CD4-positive, alpha-beta T cell treated with Interferon gamma for 1 hour (primary cell): Measurements from ENCODE around the gene ANKRD16.
"Not testable (repeated sequence)": the region's sequence is repeated elsewhere in the genome, so short reads cannot be mapped to it uniquely, and the experiment has no call there.

Experiments
- DNase-seq: peaks from one replicate; pipeline ENCODE4 v3.0.0-alpha.2; 2020

Gene ANKRD16

DNA sequence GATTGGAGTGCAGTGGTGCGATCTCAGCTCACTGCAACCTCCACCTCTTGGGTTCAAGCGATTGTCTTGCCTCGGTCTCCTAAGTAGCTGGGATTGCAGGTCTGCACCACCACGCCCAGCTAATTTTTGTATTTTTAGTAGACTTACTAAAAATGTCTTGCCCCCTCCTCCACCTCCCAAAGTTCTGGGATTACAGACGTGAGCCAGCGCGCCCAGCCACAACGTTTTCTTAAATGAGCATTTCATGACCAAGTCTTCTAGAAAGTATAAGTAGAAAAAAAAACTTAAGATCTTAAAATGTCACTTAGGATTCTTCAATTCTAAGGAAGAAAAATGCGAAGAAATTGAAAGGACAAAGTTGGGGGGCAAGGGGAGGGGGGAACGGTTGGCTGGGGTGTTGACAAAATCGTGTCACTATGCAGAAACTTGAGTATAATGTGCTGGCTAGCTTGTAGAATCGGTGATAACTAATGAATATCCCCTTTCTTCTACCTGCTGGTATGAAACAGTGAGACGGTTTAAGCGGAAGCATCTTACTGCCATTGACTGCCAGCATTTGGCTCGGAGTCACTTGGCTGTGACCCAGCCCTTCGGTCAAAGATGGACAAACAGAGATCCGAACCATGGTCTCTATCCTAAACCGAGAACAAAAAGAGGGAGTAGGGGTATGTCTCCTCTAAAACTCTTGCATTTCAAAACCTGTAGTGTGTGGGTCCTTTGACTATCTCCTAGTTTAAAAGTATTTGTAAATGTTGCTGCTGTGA lies 13.0 kb upstream of the ANKRD16 start:
- no peak for DNase-seq

- DNase-seq, result no peak
Measured at GRCh38 chr10:5900247-5900646, 10.6 kb upstream of the ANKRD16 start.

GRCh38 chr10:5898163-5898562 lies 8.5 kb upstream of the ANKRD16 start:
- no peak for DNase-seq

DNA sequence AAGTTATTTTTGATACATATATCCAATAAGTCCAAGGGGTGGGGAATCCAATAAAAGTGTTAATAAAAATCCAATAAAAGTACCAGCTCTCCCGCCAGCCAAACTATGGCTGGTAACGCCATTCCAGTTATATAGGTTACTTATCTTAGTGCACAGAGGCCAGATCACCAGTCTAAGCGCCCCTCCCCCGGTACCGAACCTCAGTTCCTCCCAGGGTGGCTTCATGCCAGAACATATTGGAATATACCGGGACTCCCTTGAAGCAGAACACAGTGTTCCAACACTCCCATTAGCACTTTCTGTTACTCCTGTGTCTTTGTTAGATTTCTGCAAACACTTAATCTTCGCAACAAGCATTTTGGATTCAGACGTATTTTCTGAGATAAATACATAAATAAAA lies 7.8 kb upstream of the ANKRD16 start:
- no peak for DNase-seq

GRCh38 chr10:5897053-5897340 lies 7.3 kb upstream of the ANKRD16 start:
- DNase-seq, result no peak

DNA sequence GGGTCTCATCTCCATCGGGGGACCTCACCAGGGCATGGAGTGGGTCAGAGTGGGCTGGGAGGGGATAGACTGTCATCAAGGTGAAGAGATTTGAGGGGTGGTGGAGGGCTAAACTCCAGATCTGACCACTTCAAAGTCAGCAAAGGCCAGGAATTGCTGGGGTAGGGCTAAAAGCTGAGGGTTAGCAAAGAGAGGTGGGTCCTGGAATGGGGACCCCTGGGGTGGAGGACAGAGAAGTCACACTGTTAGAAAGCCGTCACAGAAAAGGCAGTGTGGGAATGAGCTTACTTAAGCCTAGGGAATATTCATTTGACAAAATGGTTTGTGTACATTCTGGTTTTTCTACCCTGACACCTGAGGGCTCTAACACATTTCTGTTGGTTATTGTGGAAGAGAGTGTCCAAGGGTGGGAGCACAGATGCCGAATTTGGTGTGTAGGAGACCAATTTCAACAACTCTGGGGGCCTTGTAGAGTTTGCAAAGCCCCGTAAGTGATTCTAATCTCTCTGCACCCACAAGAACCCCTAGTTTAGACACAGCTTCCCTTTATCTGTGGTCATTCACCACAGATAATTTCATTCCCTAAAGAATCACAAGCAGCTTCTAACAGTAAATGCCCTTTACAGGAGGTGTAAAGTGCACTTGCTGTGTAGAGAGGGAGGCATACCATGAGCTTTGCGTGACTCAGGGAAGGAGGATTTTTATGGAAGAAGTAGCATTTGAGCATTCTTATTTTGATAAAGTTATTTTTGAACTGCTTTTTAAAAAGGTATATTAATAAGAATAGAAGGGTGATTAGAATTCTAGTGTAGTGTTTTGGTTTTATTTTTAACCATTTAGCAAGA lies 6.7 kb upstream of the ANKRD16 start:
- DNase-seq, result no peak

DNA sequence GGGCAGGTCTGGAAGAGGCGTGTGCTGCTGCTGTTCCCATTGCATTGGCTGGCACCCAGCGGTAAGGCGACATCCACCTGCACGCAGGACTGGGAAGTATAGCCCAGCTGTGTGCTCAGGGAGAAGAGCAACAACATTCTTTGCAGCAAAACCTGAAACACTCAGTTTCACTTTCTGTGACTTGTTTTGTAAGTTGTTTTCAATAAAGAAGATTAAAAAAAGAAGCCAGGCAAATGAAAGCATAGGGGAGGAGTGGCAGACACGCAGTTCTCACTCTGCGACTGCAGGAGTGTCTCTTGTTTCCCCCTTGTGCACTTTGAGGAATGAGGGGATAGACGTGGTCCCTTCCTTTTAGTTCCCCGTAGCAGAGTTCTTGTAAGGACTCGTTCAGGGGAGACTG lies 6.1 kb upstream of the ANKRD16 start:
- DNase-seq, result no peak

- DNase-seq, result no peak
Measured at GRCh38 chr10:5895365-5895764, 5.7 kb upstream of the ANKRD16 start.

GRCh38 chr10:5894873-5895272 lies 5.2 kb upstream of the ANKRD16 start:
- no peak for DNase-seq

GRCh38 chr10:5894403-5894802 lies 4.7 kb upstream of the ANKRD16 start:
- no peak for DNase-seq

GRCh38 chr10:5893321-5893720 lies 3.6 kb upstream of the ANKRD16 start:
- DNase-seq, result no peak

GRCh38 chr10:5892007-5892406 lies 2.3 kb upstream of the ANKRD16 start:
- DNase-seq, result no peak

DNA sequence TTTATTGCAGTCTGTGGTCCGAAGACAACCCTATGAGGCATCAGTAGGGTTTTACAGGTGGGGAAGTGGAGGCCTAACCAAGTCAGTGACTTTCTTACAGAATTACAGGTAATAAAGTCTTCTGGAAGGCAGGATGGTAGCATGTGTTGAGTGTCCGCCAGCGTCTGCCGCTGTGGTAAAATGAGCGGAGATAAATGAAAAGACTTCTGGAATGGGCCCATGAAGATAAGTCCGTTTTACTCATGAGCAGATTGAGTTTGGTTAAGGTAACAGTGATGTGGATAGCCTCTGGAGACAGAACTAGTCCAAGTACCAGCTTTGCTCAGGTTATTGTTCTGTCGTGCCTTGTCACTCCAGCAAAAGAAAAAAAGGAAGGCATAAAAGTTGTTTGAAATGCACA lies 1.3 kb upstream of the ANKRD16 start:
- DNase-seq, result no peak

- DNase-seq, result no peak
Measured at GRCh38 chr10:5890452-5890915, 791 bp upstream of the ANKRD16 start.

GRCh38 chr10:5888843-5889623 lies 660 bp downstream of the ANKRD16 start:
- DNase-seq, result peak; percentile 20

DNA sequence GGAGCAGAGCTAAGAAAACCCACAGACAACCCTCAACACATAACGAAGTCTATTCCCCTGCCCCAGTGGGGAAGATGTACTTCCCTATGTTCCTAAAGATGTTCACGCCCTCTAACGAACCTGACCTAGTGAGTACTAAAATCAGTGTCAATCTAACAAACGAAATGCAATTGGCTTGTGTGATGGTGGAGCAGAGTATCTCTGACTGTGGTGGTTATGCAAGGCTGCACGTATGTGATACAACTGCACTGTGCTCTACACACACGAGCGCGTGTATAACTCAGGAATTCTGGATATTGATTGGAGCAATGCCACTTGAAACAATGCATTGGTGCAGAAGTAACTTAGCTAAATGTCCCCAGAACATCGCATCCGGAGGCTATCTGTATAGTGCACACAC lies 1.3 kb downstream of the ANKRD16 start:
- DNase-seq, result no peak

GRCh38 chr10:5887641-5888040 lies 2.1 kb downstream of the ANKRD16 start:
- DNase-seq, result no peak

- no peak for DNase-seq
Measured at GRCh38 chr10:5887029-5887428, 2.7 kb downstream of the ANKRD16 start.

DNA sequence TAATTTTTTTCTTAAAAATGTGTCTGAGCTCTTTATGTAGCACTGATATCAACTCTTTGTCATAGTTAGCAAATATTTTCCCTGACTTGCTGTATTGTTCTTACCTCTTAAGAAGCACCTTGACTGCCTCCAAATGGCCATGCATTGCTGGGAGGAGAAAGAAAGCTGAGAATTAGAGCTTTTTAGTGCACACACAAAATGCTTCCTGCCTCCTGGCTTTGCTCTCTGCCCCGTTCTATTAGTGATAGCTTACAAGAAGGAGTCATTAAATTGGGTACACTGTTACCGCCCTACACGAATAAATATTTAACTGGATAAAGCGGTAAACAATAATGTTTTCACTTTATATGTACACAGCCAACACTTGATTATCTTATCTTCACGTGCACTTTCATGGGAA lies 4.1 kb downstream of the ANKRD16 start:
- DNase-seq, result no peak

DNA sequence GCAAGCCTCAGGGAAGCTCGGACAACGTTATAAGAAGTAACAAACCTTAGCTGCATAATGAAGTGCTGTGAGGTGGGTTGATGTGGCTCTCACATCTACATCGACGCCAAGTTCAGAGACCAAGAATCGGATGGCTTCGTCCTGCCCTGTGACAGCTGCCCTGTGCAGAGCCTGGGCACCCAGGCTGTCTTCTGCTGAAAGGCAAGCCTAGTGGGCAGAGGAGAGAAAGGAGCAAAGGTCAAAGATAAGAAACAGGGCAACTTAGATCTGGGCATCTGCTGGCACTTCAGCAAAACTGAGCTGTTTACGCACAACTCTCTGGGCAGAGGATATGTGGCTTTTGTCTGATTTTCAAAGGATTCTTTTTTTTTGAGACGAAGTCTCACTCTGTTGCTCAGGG lies 6.7 kb downstream of the ANKRD16 start:
- no peak for DNase-seq

DNA sequence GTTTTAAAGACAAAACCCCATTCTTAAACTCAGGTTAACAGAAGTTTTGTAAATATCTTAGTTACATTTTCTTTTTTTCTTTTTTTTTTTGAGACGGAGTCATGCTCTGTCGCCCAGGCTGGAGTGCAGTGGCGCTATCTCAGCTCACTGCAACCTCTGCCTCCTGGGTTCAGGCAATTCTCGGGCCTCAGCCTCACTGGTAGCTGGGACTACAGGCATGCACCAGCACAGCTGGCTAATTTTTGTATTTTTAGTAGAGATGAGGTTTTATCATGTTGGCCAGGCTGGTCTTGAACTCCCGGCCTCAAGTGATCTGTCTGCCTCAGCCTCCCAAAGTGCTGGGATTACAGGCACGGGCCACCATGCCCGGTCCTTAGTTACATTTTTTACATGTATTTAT lies 12.7 kb downstream of the ANKRD16 start:
- not testable (repeated sequence) for DNase-seq

DNA sequence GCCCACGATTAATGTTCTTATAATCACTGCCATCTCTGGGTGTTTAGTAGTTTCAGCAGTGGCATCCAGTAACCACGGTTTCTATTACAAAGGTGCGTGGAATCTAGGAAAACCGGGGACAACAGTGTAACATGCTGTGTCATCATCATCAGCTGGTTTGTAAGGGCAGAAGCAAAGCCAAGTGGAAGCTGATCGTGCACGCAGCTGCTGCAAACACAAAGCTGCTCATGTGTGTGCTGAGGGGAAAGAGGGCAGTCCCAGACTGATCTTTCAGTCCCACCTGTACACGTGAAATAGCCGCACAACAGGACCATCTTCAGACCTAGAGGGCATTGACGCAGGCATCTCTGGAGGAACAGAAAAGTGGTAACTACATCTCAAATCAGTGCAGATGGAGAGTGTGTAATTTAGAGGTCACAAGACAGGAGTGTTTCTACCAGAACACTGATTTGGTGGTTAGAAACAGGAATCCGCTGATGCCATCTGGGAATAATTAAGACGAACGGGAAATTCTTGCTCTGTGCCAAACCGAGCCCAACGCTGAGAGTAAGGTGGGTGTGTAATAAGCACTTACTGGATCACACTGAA lies 13.4 kb downstream of the ANKRD16 start:
- no peak for DNase-seq

- DNase-seq, result peak; percentile 64
Measured at GRCh38 chr10:5873515-5873995, 16.1 kb downstream of the ANKRD16 start.
